Retina (tissue), 1 donor: ENCODE measurements around the gene CPLANE2.
"Not testable (repeated sequence)": the region's sequence is repeated elsewhere in the genome, so short reads cannot be mapped to it uniquely, and the experiment has no call there.

Experiments
- DNase-seq: peaks from one replicate; pipeline ENCODE4 v3.0.0-alpha.2; 2016

CPLANE2 gene

GRCh38 chr1:16229976-16230740, 6.8 kb downstream of the CPLANE2 start:
- no peak for DNase-seq

GRCh38 chr1:16226490-16227179, 10.3 kb downstream of the CPLANE2 start:
- DNase-seq: peak; percentile 77

GRCh38 chr1:16226129-16226489, 10.9 kb downstream of the CPLANE2 start:
- no peak for DNase-seq

- DNase-seq: no peak
Measured at GRCh38 chr1:16224472-16224871, 12.5 kb downstream of the CPLANE2 start.

GRCh38 chr1:16222716-16223115, 14.3 kb downstream of the CPLANE2 start:
- not testable (repeated sequence) for DNase-seq

- DNase-seq: no peak
Measured at GRCh38 chr1:16221499-16221898, 15.5 kb downstream of the CPLANE2 start.

- DNase-seq: no peak
Measured at GRCh38 chr1:16219968-16220500, 16.9 kb downstream of the CPLANE2 start.

- no peak for DNase-seq
Measured at GRCh38 chr1:16218674-16219071, 18.3 kb downstream of the CPLANE2 start.

- no peak for DNase-seq
Measured at GRCh38 chr1:16218014-16218673, 18.8 kb downstream of the CPLANE2 start.

GRCh38 chr1:16217061-16217785, 19.8 kb downstream of the CPLANE2 start:
- DNase-seq: peak; percentile 81

- DNase-seq: peak; percentile 83
Measured at GRCh38 chr1:16215882-16216753, 20.9 kb downstream of the CPLANE2 start.

GRCh38 chr1:16215240-16215639, 21.7 kb downstream of the CPLANE2 start:
- DNase-seq: not testable (repeated sequence)

- not testable (repeated sequence) for DNase-seq
Measured at GRCh38 chr1:16213544-16213943, 23.4 kb downstream of the CPLANE2 start.

- DNase-seq: no peak
Measured at GRCh38 chr1:16213013-16213412, 24.0 kb downstream of the CPLANE2 start.

- DNase-seq: no peak
Measured at GRCh38 chr1:16212251-16212961, 24.6 kb downstream of the CPLANE2 start, which contains the start of gene ARHGEF19. Gene ARHGEF19, minus strand, starts transcription at chr1:16212652. Its CDS starts 3,598 bp downstream, at chr1:16209054.

- DNase-seq: no peak
Measured at GRCh38 chr1:16211824-16212223, 25.2 kb downstream of the CPLANE2 start.

- DNase-seq: no peak
Measured at GRCh38 chr1:16210581-16210980, 26.4 kb downstream of the CPLANE2 start.

- no peak for DNase-seq
Measured at GRCh38 chr1:16209847-16210407, 27.1 kb downstream of the CPLANE2 start.

- DNase-seq: no peak
Measured at GRCh38 chr1:16209132-16209846, 27.7 kb downstream of the CPLANE2 start.
